ENCODE data around the gene CLCA4.
"Not testable (repeated sequence)": the region's sequence is repeated elsewhere in the genome, so short reads cannot be mapped to it uniquely, and the experiment has no call there.

The CLCA4 gene, protein sequence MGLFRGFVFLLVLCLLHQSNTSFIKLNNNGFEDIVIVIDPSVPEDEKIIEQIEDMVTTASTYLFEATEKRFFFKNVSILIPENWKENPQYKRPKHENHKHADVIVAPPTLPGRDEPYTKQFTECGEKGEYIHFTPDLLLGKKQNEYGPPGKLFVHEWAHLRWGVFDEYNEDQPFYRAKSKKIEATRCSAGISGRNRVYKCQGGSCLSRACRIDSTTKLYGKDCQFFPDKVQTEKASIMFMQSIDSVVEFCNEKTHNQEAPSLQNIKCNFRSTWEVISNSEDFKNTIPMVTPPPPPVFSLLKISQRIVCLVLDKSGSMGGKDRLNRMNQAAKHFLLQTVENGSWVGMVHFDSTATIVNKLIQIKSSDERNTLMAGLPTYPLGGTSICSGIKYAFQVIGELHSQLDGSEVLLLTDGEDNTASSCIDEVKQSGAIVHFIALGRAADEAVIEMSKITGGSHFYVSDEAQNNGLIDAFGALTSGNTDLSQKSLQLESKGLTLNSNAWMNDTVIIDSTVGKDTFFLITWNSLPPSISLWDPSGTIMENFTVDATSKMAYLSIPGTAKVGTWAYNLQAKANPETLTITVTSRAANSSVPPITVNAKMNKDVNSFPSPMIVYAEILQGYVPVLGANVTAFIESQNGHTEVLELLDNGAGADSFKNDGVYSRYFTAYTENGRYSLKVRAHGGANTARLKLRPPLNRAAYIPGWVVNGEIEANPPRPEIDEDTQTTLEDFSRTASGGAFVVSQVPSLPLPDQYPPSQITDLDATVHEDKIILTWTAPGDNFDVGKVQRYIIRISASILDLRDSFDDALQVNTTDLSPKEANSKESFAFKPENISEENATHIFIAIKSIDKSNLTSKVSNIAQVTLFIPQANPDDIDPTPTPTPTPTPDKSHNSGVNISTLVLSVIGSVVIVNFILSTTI

DNA sequence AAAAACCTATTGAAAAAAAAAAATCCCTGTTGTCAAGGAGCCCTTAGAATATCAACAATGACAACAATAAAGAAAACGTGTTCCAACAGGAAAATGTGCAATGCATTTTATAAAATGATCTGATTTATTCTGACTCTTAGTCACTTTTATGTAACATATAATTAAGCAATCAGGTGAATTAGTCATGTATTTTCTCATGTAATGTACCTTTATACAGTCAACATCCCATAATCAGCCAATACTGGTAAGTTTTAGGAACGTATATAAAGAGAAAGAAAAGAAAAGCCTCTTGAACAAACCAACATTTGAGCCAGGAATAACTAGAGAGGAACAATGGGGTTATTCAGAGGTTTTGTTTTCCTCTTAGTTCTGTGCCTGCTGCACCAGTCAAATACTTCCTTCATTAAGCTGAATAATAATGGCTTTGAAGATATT is at the start of gene CLCA4:
TSS of gene CLCA4 (plus strand) at position 292 of the 435 bp plus-strand sequence. CDS start at position 334, 42 bp downstream.
- no peak for DNase-seq (ENCODE audit: low read depth in 2 of 2)

DNA sequence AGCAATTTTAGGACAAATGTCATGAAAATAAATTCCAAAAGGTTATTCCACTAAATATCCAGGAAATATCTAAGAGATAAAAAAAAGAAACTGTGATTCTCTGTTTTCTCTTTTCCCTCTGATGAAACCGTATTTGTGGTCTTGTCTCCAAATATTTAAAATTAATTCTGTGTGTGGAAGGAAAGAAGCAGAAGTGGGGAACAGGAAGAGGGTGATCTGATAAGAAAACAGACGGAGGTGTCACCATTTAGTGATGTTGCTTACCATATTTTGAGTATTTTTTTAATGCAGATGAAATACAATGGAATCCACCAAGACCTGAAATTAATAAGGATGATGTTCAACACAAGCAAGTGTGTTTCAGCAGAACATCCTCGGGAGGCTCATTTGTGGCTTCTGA is 48.6 kb upstream of the CLCA4 start:
- DNase-seq (ENCODE audit: low read depth in 2 of 2), result no peak

DNA sequence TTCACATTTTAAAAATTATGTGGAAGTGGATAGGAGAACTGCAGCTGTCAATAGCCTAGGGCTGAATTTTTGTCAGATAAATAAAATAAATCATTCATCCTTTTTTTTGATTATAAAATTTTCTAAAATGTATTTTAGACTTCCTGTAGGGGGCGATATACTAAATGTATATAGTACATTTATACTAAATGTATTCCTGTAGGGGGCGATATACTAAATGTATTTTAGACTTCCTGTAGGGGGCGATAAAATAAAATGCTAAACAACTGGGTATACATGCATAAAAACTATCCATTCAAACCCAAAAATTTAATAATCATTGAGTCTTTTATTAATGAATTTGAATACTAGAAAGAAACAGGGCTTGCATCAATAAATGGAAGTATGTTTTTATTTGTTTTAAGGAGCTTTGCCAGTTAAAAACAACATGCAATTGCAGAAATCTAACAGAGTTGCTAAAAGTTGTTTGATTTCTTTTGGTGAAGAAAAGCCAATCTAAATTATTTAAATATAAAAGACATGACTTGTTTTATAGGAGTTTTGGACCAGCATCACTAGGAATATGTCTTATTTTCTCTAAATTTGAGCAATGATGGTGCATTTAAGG is 46.8 kb upstream of the CLCA4 start:
- DNase-seq (ENCODE audit: low read depth in 2 of 2), result no peak

DNA sequence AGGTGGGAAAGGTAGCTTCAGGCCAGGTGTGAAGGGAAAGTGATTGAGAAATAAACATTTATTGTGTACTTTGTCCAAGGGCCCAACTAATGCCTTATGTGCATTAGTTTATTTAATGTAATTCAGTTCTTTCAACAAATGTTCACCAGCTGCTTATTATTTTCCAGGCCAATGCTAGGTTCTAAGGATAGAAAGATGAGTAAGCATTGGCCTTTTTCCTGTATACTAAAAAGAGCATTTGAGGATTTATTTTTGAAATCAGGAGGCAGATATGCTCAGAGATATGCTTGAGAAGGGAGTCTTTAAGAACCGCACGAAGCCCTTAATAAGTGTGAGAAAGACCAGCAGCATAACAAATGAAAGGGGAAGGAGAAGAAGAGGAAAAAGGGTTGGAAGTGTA is 46.2 kb upstream of the CLCA4 start:
- DNase-seq (ENCODE audit: low read depth in 2 of 2), result no peak

DNA sequence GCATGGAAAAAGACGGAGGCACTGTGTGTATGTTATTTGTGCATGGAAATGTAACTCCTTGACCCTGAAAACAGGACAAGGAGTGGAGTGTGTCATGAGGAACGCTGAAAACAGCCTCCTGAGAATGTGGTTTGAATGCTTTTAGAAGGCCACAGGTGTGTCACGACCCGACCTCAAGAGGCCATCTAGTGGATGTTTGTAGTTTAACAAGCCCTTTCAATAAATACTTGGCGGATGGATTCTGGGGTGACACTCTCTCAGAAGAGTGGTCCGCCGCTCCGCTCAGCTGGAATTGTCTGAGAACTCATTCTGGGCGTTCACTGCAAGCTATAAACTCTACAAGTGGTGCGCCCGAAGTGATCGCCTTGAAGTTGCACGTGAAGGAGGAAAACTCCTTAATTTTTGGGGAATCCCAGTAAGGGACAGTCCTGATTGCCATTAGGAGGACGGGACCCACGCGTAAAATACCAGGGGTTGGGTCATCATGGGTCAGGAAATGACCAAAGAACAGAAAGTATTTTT is 44.7 kb upstream of the CLCA4 start:
- not testable (repeated sequence) for DNase-seq (ENCODE audit: low read depth in 2 of 2)

DNA sequence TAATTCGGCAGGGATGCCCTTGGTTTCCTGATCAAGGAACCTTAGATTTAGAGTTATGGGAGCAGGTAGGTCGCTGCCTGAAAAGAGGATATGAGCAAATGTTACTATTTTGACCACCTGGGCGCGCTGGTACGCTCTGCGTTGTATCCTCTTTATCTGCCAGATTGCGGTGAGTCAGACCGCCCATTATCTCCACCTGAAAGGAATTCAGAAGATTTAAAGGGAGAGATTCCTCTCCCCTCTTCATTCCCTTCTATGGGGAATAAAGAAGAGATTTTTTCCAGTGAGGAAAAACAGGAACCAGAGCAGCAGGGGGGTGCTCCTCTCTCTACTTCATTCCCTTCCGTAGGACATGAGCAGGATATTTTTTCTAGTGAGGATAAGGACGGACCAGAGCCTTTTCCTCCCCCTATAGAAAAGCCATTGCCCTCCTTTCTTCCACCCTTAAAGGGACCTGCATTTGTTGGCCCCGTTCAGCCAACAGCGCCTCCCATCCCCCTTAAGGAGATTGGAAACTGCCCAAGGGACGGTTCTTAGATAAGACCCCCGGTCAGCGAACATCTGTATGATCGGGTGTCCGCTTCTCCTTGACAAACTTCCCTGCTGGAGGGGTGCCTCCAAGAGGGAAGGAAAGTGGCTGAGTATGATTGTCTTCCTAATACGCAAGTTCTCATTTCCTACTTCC is 44.0 kb upstream of the CLCA4 start:
- no peak for DNase-seq (ENCODE audit: low read depth in 2 of 2)

DNA sequence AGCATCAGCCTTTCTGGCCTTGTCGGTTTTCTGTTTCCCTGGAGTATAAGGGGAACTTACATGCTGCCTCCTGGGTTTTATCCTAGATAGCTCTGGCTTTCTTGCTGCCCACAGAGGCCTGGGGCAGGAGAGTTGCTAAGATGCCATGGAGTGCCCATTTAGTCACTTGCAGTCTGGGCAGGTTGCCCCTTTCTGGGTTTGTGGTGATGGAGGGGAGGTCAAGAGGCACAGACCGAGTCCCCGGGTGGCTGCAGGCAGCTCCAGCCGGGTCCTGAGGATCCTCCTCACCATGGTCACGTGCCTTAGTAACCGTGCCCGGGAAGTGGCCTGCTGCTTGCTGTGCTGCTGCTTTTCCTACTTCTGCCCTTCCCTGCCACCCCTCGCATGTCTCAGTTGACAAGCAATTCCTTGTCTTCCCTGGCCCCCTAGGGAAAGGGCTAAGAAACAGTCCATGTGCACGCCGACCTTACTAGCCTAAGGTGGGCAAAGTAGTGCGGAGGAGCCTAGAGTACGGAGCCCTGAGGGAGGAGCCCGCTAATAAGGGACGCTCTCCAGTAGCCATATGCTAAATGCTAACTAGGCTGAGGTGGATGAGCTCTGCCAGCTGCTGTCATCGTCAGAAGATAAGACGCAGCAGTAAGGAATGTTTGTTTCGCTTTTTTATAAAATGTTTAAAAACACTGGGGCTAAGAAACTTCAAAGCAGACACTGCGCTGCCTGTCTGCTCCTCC is 43.3 kb upstream of the CLCA4 start:
- no peak for DNase-seq (ENCODE audit: low read depth in 2 of 2)

DNA sequence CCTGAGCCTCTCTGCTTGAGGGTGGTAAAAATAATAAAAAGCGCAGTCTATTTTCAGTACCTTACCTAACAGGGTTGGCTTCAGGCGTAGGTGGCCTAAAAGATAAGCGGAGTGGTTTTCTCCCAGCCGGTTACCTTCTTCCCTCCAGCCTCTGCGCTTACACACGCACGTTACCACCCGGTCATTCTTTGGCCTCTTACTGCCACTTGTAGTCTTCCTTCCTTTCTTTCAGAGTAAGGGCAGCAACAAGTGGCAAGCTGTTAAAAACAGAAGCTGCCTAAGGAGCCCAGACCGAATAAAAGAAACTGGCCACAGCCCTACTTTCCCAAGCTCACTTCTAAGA is 42.8 kb upstream of the CLCA4 start:
- DNase-seq (ENCODE audit: low read depth in 2 of 2), result no peak

DNA sequence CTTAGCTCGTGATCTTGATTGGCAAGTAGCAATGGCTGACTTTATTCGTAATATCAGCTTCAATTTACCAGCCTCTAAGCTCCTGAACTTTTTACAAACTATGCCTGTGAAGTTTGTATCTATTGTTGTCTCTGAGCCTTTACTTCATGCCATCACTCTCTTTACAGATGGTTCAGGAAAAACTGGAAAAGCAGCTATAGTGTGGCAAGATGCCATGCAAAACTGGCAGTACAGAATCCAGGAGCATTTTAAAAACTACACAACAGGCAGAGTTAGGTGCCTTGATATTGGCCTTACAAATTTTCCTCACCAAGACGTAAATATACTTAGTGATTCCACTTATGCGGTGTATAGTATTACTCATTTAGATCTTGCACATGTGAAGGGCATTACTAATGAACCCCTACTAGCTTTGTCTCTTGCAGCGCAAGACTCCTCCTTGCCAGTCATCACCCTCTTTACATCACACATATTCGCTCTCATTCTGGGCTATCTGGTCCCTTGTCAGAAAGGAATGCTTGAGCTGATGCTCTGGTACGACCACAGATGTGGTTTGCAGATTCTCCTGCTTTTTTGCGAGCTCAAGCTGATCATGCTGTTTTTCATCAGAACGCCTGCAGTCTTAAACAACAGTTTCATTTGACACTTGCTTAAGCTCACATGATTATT is 41.8 kb upstream of the CLCA4 start:
- DNase-seq (ENCODE audit: low read depth in 2 of 2), result no peak

DNA sequence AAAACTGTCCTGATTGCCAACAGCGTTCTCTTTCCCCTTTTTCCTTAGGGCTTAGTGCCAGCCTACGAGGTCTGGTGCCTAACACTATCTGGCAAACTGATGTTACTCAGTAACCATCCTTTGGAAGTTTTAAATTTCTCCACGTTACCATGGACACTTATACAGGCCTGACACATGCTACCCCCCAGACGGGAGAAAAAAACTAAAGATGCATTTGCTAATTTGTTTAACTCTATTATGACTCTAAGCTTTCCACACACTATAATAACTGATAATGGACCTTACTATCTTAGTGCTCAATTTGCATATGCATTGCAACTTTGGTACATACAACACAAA is 41.3 kb upstream of the CLCA4 start:
- DNase-seq (ENCODE audit: low read depth in 2 of 2), result no peak

DNA sequence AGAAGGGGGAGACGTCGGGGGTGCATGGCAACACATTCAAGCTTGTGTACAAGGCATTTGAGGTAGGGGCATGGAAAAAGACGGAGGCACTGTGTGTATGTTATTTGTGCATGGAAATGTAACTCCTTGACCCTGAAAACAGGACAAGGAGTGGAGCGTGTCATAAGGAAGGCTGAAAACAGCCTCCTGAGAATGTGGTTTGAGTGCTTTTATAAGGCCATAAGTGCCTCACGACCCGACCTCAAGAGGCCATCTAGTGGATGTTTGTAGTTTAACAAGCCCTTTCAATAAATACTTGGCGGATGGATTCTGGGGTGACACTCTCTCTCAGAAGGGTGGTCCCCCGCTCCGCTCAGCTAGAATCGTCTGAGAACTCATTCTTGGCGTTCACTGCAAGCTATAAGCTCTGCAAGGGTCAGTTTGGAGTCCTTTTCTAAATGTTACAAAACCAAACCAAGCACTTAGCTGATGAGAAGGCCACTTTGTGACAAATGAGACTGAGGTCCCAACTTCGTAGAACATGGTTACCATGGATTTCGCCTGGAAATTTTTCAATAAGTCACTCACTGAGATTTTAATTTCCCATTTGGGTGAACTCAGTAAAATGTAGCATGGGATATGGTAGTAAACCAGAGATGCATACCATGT is 38.8 kb upstream of the CLCA4 start:
- DNase-seq (ENCODE audit: low read depth in 2 of 2), result no peak

DNA sequence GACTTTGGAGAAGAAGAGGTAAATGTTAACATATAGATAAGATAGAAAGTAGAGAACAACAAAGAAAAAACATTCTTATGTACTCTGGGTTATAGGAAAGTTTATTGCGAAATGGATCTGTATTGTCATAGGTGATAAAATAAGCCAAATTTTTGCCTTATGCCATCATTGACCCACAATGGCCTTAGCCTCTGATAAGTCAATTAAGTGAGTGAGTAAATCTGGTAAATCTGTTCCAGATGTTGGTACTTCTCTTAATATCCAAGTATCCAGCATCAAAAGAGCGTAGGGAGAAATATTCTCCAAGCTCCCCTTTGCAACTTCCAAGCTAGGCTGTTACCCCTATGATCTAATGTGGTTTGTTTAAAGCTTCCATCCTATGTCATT is 38.3 kb upstream of the CLCA4 start:
- DNase-seq (ENCODE audit: low read depth in 2 of 2), result no peak

DNA sequence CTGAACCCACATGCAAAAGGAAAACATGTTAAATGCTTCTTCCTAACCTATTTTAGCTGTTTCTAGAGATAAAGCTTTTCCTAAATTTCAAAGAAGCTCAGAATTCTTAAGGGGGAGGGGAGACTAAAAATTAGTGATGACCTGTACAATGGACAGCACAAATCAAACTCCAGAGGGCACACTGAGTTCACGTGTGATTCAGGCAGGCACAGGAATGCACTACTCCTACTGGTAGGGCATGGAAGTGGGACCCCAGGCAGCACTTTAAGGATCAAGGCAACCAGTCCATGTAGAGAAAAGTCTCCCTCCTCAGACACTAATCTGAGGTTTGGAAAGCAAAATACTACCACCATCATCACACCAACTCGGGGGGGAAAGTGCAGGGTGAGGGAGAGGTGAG is 31.3 kb upstream of the CLCA4 start:
- DNase-seq (ENCODE audit: low read depth in 2 of 2), result no peak

DNA sequence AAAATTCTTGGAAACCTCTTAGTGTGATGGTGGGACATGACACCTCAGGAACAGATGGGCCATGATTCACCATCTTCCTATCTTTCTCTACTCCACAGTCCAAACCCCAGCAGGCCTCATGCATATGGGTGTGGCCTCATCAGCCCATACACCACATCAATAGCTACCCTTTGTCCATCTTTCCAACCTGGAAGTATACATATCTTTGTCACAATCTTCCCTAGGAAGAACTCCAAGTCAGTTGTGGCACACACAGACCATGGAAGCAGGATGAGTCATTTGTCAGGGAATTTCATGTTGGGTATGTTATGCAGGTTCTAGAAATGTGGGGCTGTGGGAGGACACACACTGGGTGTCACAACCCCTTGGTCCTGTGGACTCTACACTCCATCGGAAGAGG is 30.5 kb upstream of the CLCA4 start:
- DNase-seq (ENCODE audit: low read depth in 2 of 2), result no peak

DNA sequence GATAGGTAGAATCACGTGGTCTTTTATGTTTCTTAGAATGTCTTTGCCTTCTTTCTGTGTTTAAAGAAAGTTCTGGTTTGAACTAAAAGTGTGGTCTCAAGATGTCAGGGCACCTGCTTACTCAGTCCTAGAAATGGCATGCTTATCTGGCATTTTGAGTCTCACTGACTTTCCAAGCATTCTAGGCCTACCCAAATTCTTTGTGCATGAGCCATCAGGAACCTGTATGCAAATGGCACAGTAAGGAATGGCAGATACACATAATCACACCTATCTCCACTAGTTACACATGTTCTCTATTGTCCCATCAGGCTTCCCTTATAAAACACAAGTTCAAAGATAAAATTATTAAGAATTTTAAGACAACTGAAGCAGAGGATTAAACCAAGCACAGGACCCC is 29.5 kb upstream of the CLCA4 start:
- no peak for DNase-seq (ENCODE audit: low read depth in 2 of 2)

DNA sequence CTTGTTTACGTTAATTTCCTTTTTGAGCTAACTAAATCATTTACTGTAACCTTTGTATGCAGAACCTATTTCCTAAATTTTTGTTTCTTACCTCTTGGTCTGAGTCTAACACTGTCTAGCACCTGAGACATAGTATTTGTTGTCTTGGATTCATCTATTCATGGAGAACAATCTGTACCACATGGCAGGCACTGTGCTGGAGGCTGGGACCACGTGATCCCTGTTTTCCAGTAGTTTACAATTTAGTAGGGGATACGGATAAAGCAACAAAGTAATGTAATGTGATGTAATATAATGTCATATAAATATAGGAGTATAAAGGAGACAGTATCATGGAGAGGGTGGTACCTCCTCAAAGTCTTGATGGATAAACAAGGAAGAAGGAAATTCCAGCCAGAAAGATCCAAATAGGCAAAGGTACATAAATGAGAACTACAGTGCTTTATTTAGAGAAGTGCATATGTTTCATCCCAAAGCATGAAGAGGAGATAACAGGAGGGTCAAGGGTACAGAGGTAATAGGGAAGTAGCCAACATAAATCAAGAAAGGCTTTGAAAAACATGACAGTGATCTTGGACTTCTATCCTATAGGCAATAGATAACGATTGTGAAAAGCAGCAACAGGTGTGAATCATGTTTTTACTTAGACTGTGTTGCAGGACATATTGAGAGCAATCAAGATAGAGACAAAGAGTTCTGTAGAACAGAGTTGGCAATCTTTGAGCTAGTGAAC is 25.9 kb upstream of the CLCA4 start:
- no peak for DNase-seq (ENCODE audit: low read depth in 2 of 2)

DNA sequence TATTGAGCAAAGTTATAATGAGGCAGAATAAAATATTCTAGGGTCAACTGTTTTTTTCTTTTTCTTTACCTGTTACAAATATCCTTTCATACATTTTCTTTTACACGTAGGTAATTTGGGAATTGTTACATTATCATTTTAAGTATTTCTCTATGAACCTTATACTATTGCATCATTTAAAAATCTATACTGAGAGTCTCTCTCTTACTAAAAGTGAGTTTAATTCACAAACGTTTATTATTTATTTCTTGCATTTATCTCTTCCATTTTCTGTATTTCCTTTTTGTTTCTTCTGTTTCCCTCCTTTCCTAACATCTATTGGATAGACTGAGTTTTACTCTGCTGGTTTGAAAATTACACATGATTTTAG is 25.4 kb upstream of the CLCA4 start:
- no peak for DNase-seq (ENCODE audit: low read depth in 2 of 2)

DNA sequence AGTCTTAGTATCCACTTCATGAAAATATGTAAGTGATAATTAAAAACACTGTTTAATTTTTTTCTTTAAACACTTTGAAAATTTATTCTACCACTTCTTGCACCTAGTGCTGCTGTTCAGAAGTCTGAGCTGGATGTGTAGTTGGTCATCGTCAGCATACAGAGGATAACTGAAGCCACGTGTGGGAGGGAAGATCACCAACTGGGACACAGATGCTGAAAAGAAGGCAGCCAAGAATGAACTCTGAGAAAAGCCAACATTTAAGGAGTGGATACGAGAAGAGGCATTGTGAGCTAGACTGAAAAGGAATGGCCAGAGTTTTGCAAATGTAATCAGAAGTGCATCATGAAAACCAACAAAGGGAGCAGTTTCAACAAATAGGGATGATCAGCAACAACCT is 24.6 kb upstream of the CLCA4 start:
- no peak for DNase-seq (ENCODE audit: low read depth in 2 of 2)

DNA sequence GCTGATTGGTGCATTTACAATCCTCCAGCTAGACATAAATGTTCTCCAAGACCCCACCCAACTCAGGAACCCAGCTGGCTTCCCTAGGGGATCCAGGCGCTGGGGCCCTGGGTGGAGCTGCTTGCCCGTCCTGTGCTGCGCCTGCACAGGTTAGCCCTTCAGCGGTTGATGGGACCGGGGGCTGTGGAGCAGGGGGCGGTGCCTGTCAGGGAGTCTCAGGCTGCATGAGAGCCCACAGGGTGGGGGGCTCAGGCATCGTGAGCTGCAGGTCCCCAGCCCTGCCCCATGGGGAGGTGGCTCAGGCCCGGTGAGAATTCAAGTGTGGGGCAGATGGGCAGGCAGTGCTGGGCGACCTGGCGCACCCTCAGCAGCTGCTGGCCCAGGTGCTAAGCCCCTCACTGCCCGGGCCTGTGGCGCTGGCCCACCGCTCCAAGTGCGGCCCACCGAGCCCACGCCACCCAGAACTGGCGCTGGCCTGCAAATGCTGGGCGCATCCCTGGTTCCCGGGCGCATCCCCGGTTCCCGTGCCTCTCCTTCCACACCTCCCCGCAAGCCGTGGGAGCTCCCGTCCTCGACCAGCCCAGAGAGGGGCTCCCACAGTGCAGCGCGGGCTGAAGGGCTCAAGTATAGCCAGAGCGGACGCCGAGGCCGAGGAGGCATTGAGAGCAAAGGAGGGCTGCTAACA is 23.1 kb upstream of the CLCA4 start:
- DNase-seq (ENCODE audit: low read depth in 2 of 2), result no peak
